Measurements from ENCODE around the gene PIK3C2G.

GRCh38 chr12:18422871-18423270 lies 161.6 kb downstream of the PIK3C2G start:
- TF ChIP-seq CTCF (IDR thresholded peaks at IDR 0.05) (no peak), POLR2A (IDR thresholded peaks at IDR 0.05) (no peak), POLR2AphosphoS5 (IDR thresholded peaks at IDR 0.05) (no peak)
